Astrocyte of the cerebellum (primary cell): Measurements from ENCODE around the gene ATP9B.

ENCODE experiments used
- DNase-seq: peaks from one replicate; pipeline ENCODE4 v3.0.0-alpha.2; 2011; ENCODE audit warnings: low read depth
- H3K4me3 ChIP-seq: 2 replicates; pipeline ENCODE4 v1.5.1; 2011; ENCODE audit warnings: mild to moderate bottlenecking, low read depth, low read length, moderate library complexity
- in situ Hi-C: cut with HindIII; loops from 2 replicates; pipeline ENCODE4 v1.10.0; 2017; ENCODE audit warnings: low sequenced_read_pairs
- TF ChIP-seq, protein P1 (sequence below): IDR thresholded peaks from 2 replicates; pipeline ENCODE4 v1.5.1; 2012; ENCODE audit warnings: low read length, low read depth, moderate library complexity, mild to moderate bottlenecking; ENCODE audit errors: missing control alignments

Gene ATP9B

DNA sequence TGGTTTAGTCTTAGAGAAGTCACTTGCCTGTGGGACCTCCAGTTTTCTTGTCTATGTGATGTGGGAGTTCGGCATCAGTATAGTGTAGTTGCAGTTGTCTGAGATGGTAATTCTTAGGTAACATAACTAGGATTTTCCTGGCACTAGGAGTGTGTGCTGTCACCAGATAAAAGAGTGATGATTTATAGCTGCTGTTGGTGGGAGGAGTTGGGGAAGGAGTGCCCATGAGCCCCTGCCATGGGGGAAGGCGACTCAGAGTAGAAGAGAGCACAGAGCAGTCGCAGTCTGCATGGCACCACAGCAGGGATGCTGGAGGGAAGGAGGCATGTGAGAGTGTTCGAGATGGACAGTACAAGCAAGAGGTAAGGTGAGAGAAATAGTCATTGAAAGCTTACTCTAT, 38.7 kb downstream of the ATP9B start:
- no peak overlapping the region for H3K4me3 ChIP-seq
- DNase-seq: no peak
- in situ Hi-C loops: no loop called here
- TF ChIP-seq, protein P1, sequence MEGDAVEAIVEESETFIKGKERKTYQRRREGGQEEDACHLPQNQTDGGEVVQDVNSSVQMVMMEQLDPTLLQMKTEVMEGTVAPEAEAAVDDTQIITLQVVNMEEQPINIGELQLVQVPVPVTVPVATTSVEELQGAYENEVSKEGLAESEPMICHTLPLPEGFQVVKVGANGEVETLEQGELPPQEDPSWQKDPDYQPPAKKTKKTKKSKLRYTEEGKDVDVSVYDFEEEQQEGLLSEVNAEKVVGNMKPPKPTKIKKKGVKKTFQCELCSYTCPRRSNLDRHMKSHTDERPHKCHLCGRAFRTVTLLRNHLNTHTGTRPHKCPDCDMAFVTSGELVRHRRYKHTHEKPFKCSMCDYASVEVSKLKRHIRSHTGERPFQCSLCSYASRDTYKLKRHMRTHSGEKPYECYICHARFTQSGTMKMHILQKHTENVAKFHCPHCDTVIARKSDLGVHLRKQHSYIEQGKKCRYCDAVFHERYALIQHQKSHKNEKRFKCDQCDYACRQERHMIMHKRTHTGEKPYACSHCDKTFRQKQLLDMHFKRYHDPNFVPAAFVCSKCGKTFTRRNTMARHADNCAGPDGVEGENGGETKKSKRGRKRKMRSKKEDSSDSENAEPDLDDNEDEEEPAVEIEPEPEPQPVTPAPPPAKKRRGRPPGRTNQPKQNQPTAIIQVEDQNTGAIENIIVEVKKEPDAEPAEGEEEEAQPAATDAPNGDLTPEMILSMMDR: no peak

DNA sequence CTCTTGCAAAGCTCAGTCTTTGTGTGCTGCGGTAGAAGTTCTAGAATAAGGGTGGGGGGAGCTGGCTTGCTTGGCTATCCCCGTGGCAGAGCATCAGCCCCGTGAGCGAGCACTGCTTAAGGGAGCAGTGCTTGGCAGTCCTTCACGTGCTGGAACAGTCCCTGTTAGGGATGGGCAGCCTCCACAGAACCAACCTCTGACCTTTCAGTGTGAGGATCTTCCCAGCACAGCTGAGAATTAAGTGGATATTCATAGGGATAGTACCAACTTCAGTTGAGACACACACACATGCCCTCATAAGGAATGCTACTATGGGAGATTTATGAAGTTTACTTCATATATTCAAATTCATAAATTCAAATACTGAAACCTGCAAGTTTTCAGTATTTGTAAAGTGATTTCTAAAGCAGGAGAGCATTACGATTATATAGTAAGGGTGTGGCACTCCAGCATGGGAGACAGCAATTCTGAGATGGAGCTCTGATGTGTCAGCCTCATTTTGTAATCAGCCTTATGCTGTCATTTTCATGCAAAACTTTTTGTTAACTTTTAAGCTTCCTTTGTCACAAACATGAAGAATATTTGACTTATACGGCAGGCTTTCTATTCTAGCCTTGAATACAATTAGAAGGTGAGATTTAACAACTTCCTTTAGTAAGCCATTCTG, 39.5 kb downstream of the ATP9B start:
- TF ChIP-seq, protein P1: no peak
- DNase-seq: no peak
- in situ Hi-C loops: no loop called here
- no peak overlapping the region for H3K4me3 ChIP-seq

DNA sequence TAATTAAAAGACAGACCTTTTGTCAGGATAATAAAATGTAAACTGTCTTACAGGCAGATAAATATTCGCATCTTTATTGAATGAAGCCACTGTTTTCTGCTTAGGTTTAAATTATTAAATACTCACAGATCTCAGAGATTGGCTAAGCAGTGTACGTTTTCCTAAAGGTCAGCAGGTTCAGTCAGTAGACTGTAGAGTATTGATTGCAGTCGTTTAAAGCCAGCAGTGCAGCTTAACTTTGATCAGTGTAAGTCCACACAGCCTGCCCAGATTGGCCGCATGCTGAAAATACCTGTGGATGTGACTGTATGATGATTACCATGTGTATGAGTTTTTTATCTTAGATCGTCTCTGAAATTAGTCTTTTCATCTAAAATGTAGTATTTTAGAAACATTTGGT, 42.3 kb downstream of the ATP9B start:
- in situ Hi-C loops: no loop called here
- no peak for DNase-seq
- TF ChIP-seq, protein P1: no peak
- no peak overlapping the region for H3K4me3 ChIP-seq

DNA sequence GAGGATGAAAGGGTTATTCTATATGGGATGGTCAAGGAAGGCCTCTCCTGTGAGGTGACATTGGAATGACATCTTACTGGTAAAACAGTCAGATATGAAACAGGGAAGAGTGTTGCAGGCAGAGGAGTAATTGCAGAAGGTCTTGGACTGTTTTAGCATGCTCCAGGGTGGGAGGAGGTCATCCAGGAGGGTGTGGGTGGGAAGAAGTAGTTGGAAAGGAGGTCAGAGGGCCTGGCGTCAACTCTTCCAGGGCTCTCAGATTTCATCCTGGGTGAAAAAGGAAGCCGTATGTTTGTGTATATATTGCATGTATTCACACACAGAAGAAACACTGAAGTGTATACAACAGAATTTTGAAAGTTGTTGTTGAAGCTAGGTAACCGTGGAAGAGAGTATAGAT, 48.2 kb downstream of the ATP9B start:
- TF ChIP-seq, protein P1: no peak
- in situ Hi-C loops: no loop called here
- no peak overlapping the region for H3K4me3 ChIP-seq
- no peak for DNase-seq

DNA sequence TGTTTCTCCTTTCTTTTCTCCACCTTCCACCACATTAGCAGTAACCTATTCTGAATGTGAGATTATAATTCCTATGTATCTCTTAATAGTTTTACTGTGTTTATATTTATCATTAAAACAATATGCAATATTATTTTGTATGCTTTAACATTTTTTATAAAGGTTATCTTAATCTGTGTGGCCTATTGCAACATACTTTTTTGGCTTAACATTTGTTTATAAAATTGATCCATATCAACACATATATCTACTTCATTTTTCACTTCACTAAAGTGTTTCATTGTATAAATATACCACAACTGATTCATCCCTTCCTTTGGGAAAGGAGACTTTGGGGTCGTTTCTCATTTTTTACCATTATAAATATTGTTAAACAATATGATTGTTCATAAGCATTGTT, 48.6 kb downstream of the ATP9B start:
- DNase-seq: no peak
- H3K4me3 ChIP-seq: no peak overlapping the region
- in situ Hi-C loops: no loop called here
- TF ChIP-seq, protein P1: no peak

DNA sequence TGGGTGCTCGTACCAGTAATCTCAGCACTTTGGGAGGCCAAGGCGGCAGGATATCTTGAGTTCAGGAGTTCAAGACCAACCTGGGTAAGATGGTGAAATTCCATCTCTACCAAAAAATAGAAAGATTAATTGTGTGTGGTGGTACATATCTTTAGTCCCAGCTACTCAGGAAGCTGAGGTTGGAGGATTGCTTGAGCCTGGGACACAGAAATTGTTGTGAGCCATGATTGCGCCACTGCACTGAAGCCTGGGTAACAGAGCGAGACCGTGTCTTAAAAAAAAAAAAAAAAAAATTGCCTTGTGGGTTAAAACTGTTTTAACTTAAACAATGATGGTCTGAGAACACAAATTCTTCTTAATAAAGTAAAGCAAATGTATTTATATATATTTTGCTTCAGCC, 49.6 kb downstream of the ATP9B start:
- in situ Hi-C loops: no loop called here
- TF ChIP-seq, protein P1: no peak
- no peak overlapping the region for H3K4me3 ChIP-seq
- no peak for DNase-seq
